Fibroblast of skin of abdomen (primary cell): Measurements from ENCODE around the gene PGLYRP4.

Experiments
- DNase-seq: peaks from one replicate; pipeline ENCODE4 v3.0.0-alpha.2; 2013

Gene PGLYRP4

DNA sequence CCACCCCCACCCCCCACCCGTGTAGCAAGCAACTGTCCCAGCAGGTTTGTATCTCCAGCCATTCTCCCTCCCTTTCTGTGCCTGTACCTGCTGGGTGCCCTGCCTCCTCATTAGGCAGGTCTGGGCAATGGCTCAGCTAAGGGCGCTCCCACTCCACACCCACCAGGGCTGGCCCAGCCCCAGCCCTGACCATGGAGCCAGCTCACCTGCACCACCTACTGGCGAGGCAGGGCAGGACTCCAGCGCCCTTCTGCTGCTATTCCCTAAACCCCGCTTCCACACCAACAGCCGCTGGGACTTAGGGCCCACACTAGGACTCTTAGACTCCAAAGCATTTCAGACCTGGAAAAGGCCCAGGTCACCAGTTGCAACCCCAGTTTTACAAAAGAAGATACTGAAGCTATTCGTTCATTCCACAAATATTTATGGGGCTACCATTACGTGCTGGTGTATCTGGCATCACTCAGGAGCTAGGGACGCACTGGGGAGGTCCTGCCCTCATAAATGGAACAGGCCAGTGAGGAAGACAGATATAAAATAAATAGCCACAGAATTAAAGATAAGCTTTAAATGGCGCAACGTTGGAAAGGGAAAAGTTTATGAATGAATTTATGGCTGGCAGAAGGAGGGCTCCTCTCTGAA lies 59.9 kb downstream of the PGLYRP4 start:
- no peak for DNase-seq
